ENCODE results near the gene KCND2.
"Not testable (repeated sequence)": the region's sequence is repeated elsewhere in the genome, so short reads cannot be mapped to it uniquely, and the experiment has no call there.

The KCND2 gene

DNA sequence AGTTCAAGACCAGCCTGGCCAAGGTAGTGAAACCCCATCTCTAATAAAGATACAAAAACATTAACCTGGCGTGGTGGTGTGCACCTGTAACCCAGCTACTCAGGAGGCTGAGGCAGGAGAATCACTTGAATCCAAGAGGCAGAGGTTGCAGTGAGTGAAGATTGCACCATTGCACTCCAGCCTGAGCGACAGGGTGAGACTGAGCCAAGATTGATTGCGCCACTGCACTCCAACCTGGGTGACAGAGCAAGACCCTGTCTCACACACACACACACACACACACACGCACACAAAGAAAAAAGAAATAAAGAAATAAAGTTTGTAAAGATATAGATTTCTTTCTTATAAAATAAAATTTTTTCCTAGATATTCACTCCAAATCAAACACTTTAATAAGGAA, 305.7 kb downstream of the KCND2 start:
- not testable (repeated sequence) for H3K9me3 ChIP-seq (ENCODE audit: control insufficient read depth, insufficient read depth, low read length); H3K4me1 ChIP-seq (ENCODE audit: control insufficient read depth, insufficient read depth, low read length); H3K36me3 ChIP-seq (ENCODE audit: control insufficient read depth, insufficient read depth, low read length); DNase-seq (ENCODE audit: low read depth, low spot score); H3K27ac ChIP-seq (ENCODE audit: low read length); H3K4me3 ChIP-seq (ENCODE audit: low read length); H3K27me3 ChIP-seq (ENCODE audit: control insufficient read depth, insufficient read depth, low read length)
- WGBS (ENCODE audit: insufficient coverage, insufficient read length): no CpG with 5 or more reads among the region's 4 CpGs

DNA sequence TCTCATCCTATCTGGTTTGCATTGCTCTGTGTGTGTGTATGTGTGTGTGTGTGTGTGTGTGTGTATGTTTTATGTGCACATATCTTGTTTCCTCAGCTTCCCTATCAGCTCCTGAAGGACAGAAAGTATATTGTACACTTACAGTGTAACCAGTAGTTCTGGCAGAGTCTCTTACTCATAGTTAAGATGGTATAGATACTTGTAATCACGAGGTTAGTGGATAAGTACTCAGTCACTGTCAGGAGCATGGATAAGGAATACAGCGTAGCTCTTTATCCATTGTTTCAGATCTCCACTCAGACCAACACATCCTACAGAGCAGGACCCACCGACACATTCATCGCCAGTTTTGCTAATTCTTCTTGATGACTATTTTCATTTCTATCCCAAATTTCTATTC, 309.9 kb downstream of the KCND2 start:
- no peaks in the 10 kb centered on the region for H3K9me3 ChIP-seq (ENCODE audit: control insufficient read depth, insufficient read depth, low read length)
- WGBS (ENCODE audit: insufficient coverage, insufficient read length): no CpG with 5 or more reads among the region's 4 CpGs
- H3K4me1 ChIP-seq (ENCODE audit: control insufficient read depth, insufficient read depth, low read length): no peaks in the 10 kb centered on the region
- H3K27me3 ChIP-seq (ENCODE audit: control insufficient read depth, insufficient read depth, low read length): no peaks in the 10 kb centered on the region
- H3K27ac ChIP-seq (ENCODE audit: low read length): no peak overlapping the region
- H3K36me3 ChIP-seq (ENCODE audit: control insufficient read depth, insufficient read depth, low read length): no peaks in the 10 kb centered on the region
- no peak overlapping the region for H3K4me3 ChIP-seq (ENCODE audit: low read length)
- no peak for DNase-seq (ENCODE audit: low read depth, low spot score)

GRCh38 chr7:120583899-120584586, 311.1 kb downstream of the KCND2 start:
- peaks cover 1% of the 10 kb centered on the region; the same call in 1 of the 2 replicates for H3K4me1 ChIP-seq (ENCODE audit: control insufficient read depth, insufficient read depth, low read length)
- WGBS (ENCODE audit: insufficient coverage, insufficient read length): no CpG with 5 or more reads among the region's 4 CpGs
- H3K27ac ChIP-seq (ENCODE audit: low read length): no peak overlapping the region
- no peaks in the 10 kb centered on the region for H3K9me3 ChIP-seq (ENCODE audit: control insufficient read depth, insufficient read depth, low read length)
- no peaks in the 10 kb centered on the region for H3K27me3 ChIP-seq (ENCODE audit: control insufficient read depth, insufficient read depth, low read length)
- no peak for DNase-seq (ENCODE audit: low read depth, low spot score)
- H3K36me3 ChIP-seq (ENCODE audit: control insufficient read depth, insufficient read depth, low read length): no peaks in the 10 kb centered on the region
- H3K4me3 ChIP-seq (ENCODE audit: low read length): no peak overlapping the region

- DNase-seq (ENCODE audit: low read depth, low spot score): no peak
- WGBS (ENCODE audit: insufficient coverage, insufficient read length): no CpG with 5 or more reads among the region's 3 CpGs
- H3K4me3 ChIP-seq (ENCODE audit: low read length): no peak overlapping the region
- H3K4me1 ChIP-seq (ENCODE audit: control insufficient read depth, insufficient read depth, low read length): peaks cover 1% of the 10 kb centered on the region; the same call in 1 of the 2 replicates
- no peaks in the 10 kb centered on the region for H3K9me3 ChIP-seq (ENCODE audit: control insufficient read depth, insufficient read depth, low read length)
- H3K27ac ChIP-seq (ENCODE audit: low read length): no peak overlapping the region
- no peaks in the 10 kb centered on the region for H3K36me3 ChIP-seq (ENCODE audit: control insufficient read depth, insufficient read depth, low read length)
- H3K27me3 ChIP-seq (ENCODE audit: control insufficient read depth, insufficient read depth, low read length): no peaks in the 10 kb centered on the region
Observed at GRCh38 chr7:120586571-120586970, 313.6 kb downstream of the KCND2 start.

- Histone ChIP-seq H3K27ac (ENCODE audit: low read length) (no peak overlapping the region), H3K36me3 (ENCODE audit: control insufficient read depth, insufficient read depth, low read length) (no peaks in the 10 kb centered on the region), H3K9me3 (ENCODE audit: control insufficient read depth, insufficient read depth, low read length) (no peaks in the 10 kb centered on the region), H3K4me1 (ENCODE audit: control insufficient read depth, insufficient read depth, low read length) (peaks cover 1% of the 10 kb centered on the region; the same call in 1 of the 2 replicates), H3K4me3 (ENCODE audit: low read length) (no peak overlapping the region), H3K27me3 (ENCODE audit: control insufficient read depth, insufficient read depth, low read length) (no peaks in the 10 kb centered on the region)
- no CpG with 5 or more reads among the region's 3 CpGs for WGBS (ENCODE audit: insufficient coverage, insufficient read length)
- no peak for DNase-seq (ENCODE audit: low read depth, low spot score)
Observed at GRCh38 chr7:120587243-120587642, 314.3 kb downstream of the KCND2 start.

DNA sequence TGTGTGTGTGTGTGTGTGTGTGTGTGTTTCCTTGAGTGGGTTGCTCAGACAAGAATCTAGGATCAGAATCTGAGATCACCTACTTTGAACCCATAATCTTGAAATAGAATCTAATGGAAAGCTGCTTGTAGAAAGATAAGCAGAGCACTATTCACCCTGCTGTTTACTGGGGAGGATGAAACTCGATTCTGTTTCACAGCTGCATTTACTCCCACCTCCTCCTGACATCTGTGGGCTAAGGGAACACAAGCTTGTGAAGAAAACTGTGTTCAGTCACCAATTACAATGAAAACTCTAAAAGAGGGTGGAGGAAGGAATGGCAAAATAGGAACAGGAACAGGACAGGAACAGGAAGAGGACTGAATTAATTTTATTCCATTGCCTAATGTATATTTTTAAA, 315.4 kb downstream of the KCND2 start:
- Histone ChIP-seq H3K4me3 (ENCODE audit: low read length) (no peak overlapping the region), H3K9me3 (ENCODE audit: control insufficient read depth, insufficient read depth, low read length) (no peaks in the 10 kb centered on the region), H3K27ac (ENCODE audit: low read length) (no peak overlapping the region), H3K36me3 (ENCODE audit: control insufficient read depth, insufficient read depth, low read length) (no peaks in the 10 kb centered on the region), H3K27me3 (ENCODE audit: control insufficient read depth, insufficient read depth, low read length) (no peaks in the 10 kb centered on the region), H3K4me1 (ENCODE audit: control insufficient read depth, insufficient read depth, low read length) (peaks cover 1% of the 10 kb centered on the region; the same call in 1 of the 2 replicates)
- no peak for DNase-seq (ENCODE audit: low read depth, low spot score)
- WGBS (ENCODE audit: insufficient coverage, insufficient read length): no CpG with 5 or more reads among the region's 1 CpG

DNA sequence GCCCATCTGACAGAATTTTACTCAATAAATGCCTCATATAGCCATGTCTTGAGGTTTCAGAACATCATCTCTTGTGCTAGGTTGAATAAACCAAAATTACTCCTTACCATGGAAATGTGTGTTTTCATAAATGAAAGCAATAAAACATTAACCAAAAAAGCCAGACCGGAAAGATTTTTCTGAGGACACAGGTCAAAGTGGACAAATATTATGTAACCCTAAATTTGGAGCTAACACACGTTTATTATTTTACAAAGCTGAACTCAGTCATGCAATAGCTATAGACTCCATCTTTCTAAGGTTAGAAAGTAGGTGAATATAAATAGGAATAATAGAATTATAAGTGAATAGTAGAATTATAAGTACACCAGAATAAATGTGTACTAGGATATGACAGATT, 315.9 kb downstream of the KCND2 start:
- WGBS (ENCODE audit: insufficient coverage, insufficient read length): no CpG with 5 or more reads among the region's 2 CpGs
- DNase-seq (ENCODE audit: low read depth, low spot score): no peak
- Histone ChIP-seq H3K4me3 (ENCODE audit: low read length) (no peak overlapping the region), H3K36me3 (ENCODE audit: control insufficient read depth, insufficient read depth, low read length) (no peaks in the 10 kb centered on the region), H3K9me3 (ENCODE audit: control insufficient read depth, insufficient read depth, low read length) (no peaks in the 10 kb centered on the region), H3K4me1 (ENCODE audit: control insufficient read depth, insufficient read depth, low read length) (peaks cover 1% of the 10 kb centered on the region; the same call in 1 of the 2 replicates), H3K27me3 (ENCODE audit: control insufficient read depth, insufficient read depth, low read length) (no peaks in the 10 kb centered on the region), H3K27ac (ENCODE audit: low read length) (no peak overlapping the region)

DNA sequence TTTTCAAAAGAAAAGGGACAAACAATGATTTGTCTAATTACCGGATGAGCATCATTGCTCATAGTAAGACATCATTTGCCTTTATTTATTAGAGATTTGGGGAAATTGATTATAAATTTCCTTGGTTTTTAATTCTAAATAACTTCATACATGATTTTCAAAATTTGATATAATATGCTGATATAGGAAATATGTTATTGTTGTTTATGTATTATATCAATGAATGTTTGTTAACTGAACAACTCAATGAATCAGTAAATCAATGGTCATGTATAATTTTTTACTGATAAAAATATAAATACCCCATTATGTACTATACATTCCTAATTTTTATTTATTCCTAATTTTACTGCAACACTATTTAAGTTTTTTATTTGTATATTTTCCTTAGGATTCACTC, 327.6 kb downstream of the KCND2 start:
- Histone ChIP-seq H3K4me1 (ENCODE audit: control insufficient read depth, insufficient read depth, low read length) (no peaks in the 10 kb centered on the region), H3K4me3 (ENCODE audit: low read length) (no peak overlapping the region), H3K36me3 (ENCODE audit: control insufficient read depth, insufficient read depth, low read length) (no peaks in the 10 kb centered on the region), H3K27ac (ENCODE audit: low read length) (no peak overlapping the region), H3K9me3 (ENCODE audit: control insufficient read depth, insufficient read depth, low read length) (no peaks in the 10 kb centered on the region), H3K27me3 (ENCODE audit: control insufficient read depth, insufficient read depth, low read length) (no peaks in the 10 kb centered on the region)
- WGBS (ENCODE audit: insufficient coverage, insufficient read length): no CpG with 5 or more reads among the region's 1 CpG
- DNase-seq (ENCODE audit: low read depth, low spot score): no peak

GRCh38 chr7:120603366-120603765, 330.4 kb downstream of the KCND2 start:
- Histone ChIP-seq H3K27ac (ENCODE audit: low read length) (no peak overlapping the region), H3K4me3 (ENCODE audit: low read length) (no peak overlapping the region), H3K27me3 (ENCODE audit: control insufficient read depth, insufficient read depth, low read length) (no peaks in the 10 kb centered on the region), H3K4me1 (ENCODE audit: control insufficient read depth, insufficient read depth, low read length) (no peaks in the 10 kb centered on the region), H3K36me3 (ENCODE audit: control insufficient read depth, insufficient read depth, low read length) (no peaks in the 10 kb centered on the region), H3K9me3 (ENCODE audit: control insufficient read depth, insufficient read depth, low read length) (no peaks in the 10 kb centered on the region)
- no peak for DNase-seq (ENCODE audit: low read depth, low spot score)

GRCh38 chr7:120609136-120609753, 336.3 kb downstream of the KCND2 start:
- Histone ChIP-seq H3K36me3 (ENCODE audit: control insufficient read depth, insufficient read depth, low read length) (no peaks in the 10 kb centered on the region), H3K27ac (ENCODE audit: low read length) (no peak overlapping the region), H3K9me3 (ENCODE audit: control insufficient read depth, insufficient read depth, low read length) (no peaks in the 10 kb centered on the region), H3K4me3 (ENCODE audit: low read length) (no peak overlapping the region), H3K4me1 (ENCODE audit: control insufficient read depth, insufficient read depth, low read length) (no peaks in the 10 kb centered on the region), H3K27me3 (ENCODE audit: control insufficient read depth, insufficient read depth, low read length) (no peaks in the 10 kb centered on the region)
- no peak for DNase-seq (ENCODE audit: low read depth, low spot score)
- WGBS (ENCODE audit: insufficient coverage, insufficient read length): no CpG with 5 or more reads among the region's 7 CpGs

- H3K27me3 ChIP-seq (ENCODE audit: control insufficient read depth, insufficient read depth, low read length): no peaks in the 10 kb centered on the region
- H3K4me1 ChIP-seq (ENCODE audit: control insufficient read depth, insufficient read depth, low read length): no peaks in the 10 kb centered on the region
- no peak for DNase-seq (ENCODE audit: low read depth, low spot score)
- whole genome bisulfite sequencing (ENCODE audit: insufficient coverage, insufficient read length): 100% methylated on average over 1 of the region's 1 CpG
- no peaks in the 10 kb centered on the region for H3K9me3 ChIP-seq (ENCODE audit: control insufficient read depth, insufficient read depth, low read length)
- H3K36me3 ChIP-seq (ENCODE audit: control insufficient read depth, insufficient read depth, low read length): no peaks in the 10 kb centered on the region
- no peak overlapping the region for H3K4me3 ChIP-seq (ENCODE audit: low read length)
- no peak overlapping the region for H3K27ac ChIP-seq (ENCODE audit: low read length)
Observed at GRCh38 chr7:120611975-120612374, 339.0 kb downstream of the KCND2 start.
